Neural progenitor cell (in vitro differentiated cells): ENCODE results near the gene CDH2.

Source experiments
- CTCF ChIP-seq: fragments of 200-600 bp; sonication (generic); IDR thresholded peaks from 2 replicates; pipeline ENCODE4 v1.5.1; 2017; ENCODE audit warnings: antibody characterized with exemption, mild to moderate bottlenecking
- EZH2 ChIP-seq: fragments of 200-600 bp; sonication (generic); IDR thresholded peaks from 2 replicates; pipeline ENCODE4 v1.6.1; 2017; ENCODE audit warnings: antibody characterized with exemption, mild to moderate bottlenecking, moderate library complexity
- EZH2phosphoT487 ChIP-seq: fragments of 200-600 bp; sonication (generic); IDR thresholded peaks from 2 replicates; pipeline ENCODE4 v1.6.1; 2017; ENCODE audit warnings: antibody characterized with exemption

DNA sequence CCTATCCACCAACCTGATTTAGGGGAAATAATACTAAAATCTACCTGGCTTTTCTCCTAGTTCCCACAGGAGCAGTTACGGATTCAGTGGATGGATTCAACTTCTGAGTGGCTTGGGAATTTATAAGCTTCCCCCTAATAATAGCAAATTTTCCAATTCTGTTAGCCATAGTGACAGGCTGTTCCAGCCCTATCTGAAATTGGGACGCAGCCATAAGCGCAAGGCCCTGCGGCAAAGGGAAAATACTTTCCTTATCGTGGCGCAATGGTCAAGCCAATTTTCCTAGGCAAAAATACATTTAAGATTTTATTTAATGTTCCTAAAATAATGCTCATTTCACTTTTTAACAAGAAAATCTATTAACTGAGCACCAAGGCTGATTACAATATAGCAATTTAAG, 49.7 kb downstream of the CDH2 start:
- TF ChIP-seq CTCF (no peak), EZH2 (no peak), EZH2phosphoT487 (no peak)
